Middle frontal gyrus (tissue), 1 donor: ENCODE data around the gene C19orf81.

Source experiments
- DNase-seq: peaks from one replicate; pipeline ENCODE4 v3.0.0-alpha.2; 2015; ENCODE audit warnings: low spot score; ENCODE audit errors: extremely low spot score

The C19orf81 gene

DNA sequence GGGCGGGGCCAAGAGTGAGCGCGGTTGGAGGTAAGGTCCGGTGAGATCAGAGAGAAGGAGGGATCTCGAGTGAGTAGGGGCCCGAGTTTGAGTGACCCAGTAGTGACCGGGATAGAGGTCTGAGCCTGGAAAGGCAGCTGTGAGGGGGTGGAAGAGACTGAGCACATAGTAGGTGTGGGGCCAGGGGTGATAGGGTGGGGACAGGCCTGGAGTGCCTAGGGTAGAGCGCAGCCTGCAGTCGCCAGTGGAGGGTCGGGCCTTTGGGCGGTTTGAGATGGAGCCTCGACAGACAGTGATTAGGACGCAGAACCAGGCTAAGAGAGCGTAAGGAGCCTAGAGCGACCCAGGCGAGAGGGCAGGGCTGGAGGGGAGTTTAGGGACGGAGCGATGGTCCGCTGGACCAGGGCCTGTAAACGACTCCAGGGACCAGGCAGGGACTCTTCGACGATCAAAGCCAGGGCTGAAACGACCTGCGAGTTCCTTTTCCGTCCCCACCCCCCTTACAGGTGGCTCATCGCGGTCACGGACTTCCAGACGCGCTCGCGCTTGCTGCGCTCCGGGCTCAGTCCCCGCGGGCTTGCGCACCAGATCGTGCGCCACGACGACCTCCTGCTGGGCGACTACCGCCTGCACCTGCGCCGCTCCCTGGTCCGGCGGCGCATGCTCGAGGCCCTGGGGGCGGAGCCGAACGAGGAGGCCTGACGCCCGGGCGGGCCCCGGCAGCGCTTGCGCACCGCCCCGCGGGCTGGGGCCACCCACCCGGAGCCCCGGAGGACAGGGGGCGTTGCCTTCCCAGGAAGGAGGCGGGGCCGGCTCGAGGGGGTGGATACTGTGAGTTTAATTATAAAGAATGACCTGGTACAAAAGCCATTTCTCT is 9.4 kb downstream of the C19orf81 start:
- peak; percentile 78 for DNase-seq

DNA sequence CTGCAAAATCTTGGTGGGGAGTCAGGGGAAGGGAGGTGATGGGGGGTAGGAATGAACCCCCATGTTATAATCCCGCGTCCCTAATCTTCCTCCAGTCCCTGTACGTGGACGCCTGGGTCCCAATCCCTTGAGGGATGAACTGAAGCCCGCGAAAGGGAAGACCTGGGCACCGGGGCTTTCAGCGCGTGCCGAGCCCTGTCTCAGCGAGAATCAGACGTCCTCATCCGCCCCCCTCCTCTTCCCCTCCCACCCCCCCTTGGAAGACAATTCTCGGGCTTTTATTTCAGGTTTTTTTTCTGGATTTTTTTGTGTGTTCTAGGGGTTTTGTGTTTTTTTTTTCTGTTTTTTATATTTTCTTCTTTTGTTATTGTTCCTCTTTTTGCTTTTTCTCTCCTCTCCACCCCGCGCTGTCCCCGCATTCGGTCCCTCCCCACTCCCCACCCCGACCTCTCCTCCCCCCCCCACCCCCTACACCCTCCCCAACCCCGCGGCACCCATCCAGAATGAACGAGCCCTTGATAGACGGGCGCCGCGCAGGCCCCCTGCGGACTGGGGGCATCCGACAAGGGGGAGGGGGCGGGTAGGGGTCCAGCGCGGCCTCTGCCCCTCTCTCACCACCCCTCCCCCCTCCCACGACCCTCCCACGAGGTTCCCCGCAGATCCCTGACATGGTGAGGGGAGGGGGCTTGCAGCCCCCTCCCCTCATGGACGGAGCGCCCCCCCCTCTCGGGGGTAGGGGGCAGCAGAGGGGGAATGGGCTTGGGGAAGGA is 10.3 kb downstream of the C19orf81 start:
- no peak for DNase-seq

DNA sequence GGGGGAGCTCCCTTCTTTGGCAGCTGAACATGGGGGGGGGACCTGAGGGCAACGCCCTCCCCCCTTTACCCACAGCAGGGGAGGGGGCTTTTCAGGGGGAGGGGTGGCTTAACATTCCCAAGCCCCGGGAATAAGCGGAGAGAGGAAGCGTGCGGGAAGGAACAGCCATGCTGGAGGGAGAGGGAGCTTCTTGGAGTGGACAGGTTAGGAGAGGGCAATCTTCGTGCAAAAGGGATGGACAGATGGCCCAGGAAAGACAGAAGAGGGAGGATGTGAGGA is 10.8 kb downstream of the C19orf81 start:
- DNase-seq: no peak

DNA sequence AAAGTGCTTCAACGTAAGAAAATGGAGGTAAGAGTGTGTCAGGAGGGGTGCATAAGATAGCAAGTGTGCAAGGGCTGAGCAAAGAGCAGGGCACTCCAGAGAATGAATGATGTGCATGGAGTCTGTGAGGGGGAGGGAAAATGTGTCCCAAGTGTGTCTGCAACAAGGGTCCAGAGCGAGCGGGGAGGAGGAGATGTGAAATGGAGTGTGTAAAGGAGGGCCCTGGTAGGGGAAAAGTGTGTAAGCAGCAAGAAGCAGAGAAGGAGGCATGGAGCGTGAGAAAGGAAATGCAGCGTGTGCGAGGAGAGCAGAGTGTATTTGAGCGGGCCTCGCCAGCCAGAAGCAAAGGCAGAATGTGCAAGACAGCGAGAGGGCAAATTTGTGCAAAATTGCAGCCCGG is 11.8 kb downstream of the C19orf81 start:
- DNase-seq: no peak

DNA sequence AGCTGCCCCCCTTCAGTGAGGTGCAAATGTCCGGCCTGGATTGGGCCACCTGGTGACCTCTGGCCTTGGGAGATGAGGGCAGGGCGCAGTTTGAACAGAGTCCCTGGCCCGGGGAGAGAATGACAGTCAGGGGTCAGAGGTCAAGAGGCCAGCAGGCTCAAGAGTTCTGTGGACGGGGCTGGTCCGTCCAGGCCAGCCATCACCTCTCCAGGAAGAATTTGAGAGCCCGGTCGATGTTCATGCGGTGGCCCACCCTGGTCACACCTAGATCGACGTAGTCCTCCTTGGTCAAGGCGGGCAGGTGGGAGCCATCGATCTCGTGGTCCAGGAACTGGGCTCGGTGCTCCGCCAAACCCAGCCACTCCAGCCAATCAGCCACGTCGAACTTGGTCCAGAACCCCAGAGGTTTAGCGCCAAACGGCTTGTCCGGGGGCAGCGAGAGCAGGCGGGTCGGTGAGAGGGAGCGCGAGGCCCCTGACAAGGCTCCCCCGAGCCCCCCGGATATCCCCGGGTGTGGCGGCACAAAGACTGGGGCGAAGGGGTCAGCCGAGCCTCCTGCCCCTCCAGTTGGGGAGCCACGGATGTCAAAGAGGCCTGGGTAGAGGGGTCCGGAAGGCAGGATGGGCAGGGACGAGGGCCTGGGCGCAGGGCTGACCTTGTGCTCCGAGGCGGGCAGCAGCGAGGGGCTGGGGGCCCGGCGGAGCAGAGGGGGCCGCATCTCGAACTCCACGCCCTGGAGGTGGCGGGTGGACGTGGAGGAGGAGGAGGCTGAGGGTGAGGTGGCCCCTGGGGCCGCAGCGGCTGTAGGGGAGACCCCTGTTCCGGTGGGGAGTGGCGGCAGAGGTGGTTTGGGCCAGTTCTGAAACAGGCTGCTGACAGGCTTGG is 12.8 kb downstream of the C19orf81 start:
- no peak for DNase-seq

DNA sequence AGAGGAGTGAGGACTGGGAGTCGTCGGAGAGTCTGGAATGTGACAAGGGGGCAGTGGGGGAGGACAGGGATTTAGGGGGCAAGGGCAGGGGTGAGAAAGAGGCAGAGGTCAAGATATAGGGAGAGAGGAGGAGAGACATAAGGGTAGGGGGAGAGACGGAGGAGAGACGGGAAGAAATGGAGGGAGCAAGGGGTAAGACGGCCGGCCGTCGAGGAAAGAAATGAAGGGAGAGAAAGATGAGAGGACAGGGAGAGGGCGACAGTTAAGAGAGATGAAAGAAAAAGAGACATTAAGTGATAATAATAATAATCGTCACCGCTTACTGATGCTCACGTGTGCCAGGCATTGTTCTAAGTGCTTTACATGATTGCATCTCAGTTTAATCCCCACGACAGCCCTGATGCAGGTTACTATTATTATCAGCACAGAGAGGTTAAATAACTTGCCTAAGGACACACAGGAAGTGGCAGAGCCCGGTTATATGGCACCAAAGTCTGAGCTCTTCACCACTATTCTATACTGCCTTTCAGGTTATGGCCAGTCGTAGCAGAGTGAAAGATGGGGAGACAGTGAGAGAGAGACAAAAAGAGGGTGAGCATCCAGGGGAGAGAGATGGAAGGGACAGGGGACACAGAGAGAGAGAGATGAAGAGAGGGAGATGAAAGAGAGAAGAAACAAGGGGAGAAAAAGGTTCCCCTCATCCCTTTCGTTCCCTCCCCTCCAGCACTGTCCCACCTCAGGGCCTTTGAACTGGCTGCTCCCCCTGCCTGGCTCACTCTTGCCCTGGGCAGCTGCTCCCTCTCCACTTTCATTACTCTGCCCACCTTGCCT is 13.6 kb downstream of the C19orf81 start:
- DNase-seq: no peak

DNA sequence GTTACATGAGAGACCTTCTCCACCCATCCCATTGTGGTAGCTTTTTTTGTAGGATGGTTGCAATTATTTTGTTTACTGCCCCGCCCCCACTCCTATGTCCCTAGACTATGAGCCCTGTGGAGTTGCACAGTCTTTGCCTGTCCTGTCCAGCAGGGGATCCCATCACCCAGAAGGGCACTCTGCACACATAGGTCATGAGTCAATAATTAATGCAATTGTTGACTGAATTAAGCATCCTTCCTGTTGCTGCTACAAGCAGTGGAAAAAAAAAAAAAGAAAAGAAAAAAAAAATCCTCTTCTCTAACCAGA is 14.2 kb downstream of the C19orf81 start:
- DNase-seq: no peak

DNA sequence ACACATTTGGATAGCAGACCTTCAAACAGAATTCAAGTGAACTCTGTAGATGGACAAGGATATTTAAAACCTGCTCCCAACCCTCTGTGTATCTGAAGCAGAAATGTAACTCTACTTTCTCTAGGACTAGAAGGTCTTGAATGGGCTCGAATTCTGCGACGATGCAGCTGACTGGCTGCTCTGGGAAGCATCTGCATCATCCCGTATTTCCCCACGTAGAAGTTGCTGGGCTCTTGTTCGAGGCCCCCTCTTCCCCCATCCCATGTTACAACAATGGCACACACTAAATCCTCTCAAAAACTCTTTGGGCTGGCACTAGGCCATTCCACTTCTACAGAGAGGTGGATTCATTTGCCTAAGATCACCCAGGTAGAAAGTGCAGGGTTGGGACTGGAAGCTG is 15.0 kb downstream of the C19orf81 start:
- DNase-seq: no peak

DNA sequence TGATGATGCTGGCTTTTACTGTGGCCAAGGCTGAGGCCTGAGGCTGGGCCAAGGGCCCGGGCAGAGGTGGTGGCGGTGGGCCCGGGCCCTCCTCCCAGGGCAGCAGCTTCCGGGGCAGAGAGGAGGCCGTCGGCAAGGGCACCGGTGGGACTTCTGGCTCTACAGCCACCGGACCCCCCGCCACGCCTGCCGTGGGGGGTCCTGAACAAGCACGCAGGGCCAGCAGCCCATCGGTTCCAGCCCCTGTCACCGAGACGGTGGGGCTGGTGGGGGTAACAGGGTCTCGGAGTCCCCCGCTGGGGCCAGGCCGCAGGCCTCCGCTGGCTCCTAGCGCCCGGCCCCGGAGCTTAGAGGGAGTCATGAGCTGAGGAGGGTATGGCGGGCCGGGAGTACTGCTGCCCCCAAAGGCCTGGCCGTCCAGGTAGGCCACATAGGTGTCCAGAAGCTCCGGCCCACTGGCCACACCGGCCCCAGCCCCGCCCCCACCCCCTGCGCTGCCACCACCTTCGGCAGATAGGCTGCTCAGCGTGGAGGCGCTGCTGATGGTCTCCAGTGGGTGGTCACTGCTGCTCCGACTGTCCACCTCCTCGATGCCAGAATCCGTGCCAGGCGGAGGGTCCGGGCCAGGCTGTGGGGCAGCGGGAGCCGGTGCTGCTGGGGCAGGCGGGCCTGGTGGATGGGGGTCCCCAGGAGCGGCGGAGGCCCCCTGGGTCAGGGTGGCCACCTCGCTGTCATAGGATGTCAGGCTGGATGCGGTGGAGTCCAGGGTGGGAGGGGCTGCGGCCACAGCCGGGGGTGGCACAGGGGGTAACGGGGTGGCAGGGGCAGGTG is 17.3 kb downstream of the C19orf81 start:
- DNase-seq: no peak

DNA sequence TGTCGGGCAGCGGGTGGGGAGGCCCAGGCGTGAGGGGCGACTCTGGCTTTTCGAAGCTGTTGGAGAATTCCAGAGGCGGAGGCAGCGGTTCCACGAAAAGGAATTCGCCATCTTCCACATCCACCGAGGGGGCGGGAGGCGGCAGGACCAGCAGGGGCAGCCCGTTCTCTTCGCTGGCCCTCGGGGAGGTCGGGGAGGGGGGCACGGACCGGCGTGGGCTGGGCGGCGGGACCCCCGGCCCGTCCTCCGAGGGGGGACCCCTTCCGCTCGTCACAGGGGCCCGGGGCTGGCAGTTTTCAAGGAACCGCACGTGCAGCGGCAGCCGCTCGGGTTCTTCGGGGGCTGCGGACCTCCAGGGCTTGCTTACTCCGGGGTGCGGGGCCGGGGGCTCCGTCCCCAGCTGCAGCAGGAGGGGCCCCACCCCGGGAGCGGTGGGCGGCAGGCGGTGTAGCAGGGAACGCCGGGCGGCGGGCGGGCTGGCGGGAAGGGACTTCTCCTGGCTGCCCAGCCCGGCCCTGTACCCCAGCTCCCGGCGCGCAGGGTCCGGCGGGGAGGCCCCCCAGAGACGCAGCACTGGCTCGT is 18.0 kb downstream of the C19orf81 start:
- DNase-seq: no peak

DNA sequence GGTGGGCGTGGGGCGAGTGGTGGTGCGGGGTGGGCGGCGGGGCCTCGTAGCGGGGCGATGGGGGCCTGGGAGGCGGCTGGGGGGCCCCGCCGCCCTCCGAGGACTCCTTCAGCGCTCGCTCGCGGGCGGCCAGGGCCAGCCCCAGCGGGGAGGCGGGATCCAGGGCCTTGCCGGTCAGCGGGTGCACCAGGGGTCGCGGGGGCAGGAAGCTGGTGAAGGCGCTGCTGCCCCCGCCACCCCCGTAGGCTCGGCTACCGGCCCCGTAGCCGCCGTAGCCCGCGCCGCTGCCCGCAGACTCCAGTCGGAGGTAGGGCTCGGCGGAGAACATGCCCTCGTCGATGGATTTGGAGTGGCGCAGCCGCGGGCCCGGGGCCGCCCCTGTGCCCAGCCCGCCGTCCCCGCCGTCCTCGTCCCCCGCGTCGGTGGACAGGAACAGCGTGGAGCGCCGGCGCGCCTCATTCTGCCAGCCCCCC is 18.6 kb downstream of the C19orf81 start:
- no peak for DNase-seq

DNA sequence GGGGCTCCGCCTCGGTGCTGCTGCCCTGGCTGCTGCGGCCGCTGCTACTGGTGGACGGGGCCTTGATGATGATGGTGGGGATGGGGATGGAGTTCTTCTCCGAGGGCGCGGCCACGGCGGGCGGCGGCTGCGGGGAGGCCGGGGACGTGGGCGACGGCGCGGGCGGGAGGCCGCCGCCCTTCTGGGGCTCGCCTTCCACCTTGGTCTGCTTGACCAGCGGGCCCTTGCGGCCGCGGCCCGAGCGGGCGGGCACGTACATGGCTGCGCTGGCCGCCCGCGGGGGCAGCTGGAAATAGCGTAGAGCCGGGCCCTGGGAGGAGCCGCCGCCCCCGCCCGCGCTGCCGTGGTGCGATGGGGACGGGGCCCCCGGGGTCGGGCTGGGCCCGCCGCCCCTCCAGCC is 19.2 kb downstream of the C19orf81 start:
- DNase-seq: no peak

DNA sequence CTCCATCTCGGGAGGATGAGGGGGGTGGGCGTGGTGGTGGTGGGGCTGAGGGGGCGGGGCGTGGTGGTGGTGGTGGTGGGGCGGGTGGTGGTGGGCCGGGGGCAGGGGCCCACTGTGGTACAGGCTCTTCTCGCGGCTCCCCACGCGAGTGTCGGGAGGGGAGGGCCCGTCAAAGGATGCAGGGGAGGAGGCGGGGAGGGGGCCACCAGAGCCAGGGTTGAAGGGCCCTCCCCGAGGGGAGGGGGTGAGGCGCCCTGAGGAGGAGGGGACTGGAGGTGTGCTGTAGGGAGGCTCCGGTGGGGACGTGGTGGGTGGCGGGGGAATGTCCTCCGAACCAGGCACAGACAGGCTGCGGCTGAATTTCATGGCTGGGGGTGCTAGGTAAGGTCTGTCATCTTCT is 19.6 kb downstream of the C19orf81 start:
- DNase-seq: no peak

DNA sequence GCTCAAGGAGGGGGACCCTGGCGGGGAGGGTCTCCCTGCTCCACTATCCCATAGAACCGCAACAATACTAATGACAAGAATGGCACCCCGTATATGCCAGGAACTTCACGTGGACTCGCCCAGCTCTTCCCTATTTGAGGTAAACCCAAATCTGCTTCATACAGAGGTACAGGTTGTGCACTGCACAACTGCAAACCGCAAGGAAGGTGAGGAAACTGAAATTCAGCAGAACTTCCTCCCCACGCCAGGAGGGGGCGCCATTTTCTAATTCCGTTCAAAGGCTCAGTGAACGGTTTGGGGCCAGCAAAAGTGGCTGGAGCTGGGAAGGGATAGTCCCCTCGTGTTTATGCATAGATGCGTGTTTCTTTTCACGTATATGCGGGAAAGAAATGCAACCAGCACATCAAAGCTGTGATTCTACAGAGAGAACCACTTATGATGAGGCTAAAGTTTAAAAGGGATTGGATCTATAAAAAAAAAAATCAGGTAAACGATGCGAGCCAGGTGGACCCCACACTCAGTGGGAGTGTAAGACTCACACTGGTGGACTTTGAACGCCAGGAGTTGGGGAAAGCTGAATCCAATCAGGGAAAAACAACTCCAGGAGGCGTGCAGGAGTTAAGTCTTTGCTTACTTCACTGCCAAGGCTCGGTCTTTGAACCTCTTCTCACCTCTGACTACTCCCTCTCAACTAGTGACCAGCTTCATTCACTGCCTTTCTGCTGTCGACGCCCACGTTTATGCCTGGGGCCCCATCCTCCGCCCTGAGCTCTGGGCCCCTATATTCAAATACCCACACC is 20.3 kb downstream of the C19orf81 start:
- DNase-seq: no peak

DNA sequence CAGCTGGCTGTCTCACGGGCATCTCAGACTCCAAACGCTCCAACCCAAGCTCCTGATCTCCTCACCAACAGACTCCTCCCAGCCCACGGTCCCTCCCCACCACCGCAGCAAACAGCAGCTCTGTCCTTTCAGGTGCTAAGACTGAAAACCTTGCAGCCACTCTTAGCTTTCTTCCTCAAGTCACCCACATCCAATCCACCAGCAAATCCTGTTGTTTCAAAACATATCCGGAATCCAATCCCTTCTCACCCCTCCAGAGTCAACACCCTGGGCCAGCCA is 20.8 kb downstream of the C19orf81 start:
- DNase-seq: no peak

DNA sequence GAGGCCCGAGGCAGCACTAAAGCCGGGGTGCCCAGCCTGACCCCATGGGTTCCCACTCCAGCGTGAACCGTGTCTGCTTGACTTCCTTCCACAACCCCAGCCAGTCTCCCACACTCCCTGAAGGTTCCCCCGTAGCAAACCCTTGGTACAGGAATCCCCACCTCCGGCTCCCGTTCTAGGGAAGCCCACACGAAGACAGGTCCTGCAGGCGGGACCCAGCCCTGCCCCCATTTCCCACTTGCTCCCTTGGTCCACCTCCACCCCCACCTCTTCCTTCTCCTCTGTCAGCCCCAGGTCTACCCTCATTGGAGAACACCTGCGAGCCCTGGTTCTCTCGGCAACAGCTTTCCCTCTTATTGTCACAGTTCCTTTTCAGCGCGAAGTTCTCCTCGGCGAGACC is 23.9 kb downstream of the C19orf81 start:
- DNase-seq: no peak

DNA sequence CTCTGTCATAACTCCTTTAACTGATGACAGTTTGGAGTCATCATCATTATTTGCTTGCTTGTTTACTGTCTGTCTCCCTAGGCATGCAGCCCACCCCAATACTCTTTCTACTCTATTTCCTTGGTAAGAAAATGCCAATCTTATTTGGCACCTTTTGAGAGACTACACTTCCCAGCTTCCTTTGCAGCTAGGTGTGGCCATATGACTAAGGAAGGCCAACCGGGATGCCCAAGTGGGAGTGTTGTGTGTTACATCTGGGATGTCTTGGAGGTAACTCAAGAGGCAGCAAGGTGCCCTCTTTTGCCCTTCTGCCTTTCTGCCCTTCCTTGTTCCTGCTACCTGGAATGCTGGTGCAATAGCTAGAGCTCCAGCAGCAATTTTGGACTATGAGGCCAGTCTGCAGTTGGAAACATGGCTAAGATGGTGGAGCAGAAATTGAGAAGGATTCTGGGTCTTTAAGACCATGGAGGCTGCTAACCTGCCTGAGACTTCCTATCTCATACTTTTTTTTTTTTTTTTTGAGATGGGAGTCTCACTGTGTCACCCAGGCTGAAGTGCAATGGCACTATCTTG is 27.5 kb downstream of the C19orf81 start:
- DNase-seq: no peak

DNA sequence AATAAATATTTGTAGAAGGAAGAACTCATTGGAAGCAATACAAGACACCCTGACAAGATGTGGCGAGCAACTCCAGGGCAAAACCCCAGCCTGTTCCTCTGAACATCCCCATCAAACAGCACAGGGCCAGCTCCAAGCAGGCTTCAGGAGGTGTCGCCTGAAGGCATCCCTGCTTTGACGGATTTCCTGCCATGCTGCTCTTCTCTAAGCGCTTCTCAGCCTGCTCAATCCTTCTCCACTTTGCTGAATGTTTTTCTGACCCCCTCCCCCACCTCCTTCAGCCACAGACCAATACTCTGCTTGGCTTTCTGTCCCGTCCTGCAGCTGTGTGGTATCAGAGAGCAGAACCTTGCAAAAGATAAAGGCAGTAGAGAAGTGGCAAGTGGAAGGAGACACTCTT is 28.4 kb downstream of the C19orf81 start:
- no peak for DNase-seq

DNA sequence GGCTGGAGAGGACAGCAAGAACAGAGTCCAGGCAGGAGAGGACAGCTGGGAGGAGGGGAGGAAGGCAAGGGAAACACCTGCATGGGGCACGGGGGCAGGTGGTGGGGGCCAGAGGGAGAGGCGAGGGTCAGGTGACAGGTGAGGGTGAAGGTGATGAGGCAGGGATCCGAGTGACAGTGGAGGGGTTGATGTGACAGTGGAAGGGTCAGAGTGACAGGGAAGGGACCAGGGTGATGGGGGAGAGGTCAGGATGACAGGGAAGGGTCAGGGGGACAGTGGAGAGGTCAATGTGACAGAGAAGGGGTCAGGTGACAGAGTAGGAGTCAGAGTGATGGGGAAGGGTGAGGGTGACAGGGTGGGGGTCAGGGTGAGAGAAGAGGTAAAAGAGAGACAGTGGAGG is 29.1 kb downstream of the C19orf81 start:
- DNase-seq: no peak
